A204.1 (cell line): Measurements from ENCODE around the gene IL26.

Source experiments
- FAIRE-seq: peaks from 2 replicates; lab custom pipeline; 2012; peaks lifted over from hg19 to GRCh38; lab: Jason Lieb, UNC

Gene IL26

GRCh38 chr12:68154779-68155178 is 70.8 kb downstream of the IL26 start:
- FAIRE-seq: no peak
